Anterior cingulate cortex (tissue), 58 donors: ENCODE results near the gene DEFB123.
"Not testable (repeated sequence)": the region's sequence is repeated elsewhere in the genome, so short reads cannot be mapped to it uniquely, and the experiment has no call there.

Experiments used
- DNase-seq, 58 donors: peaks; one replicate each; lab custom pipeline; 2025; lab: John Stamatoyannopoulos, UW

The DEFB123 gene, protein sequence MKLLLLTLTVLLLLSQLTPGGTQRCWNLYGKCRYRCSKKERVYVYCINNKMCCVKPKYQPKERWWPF

DNA sequence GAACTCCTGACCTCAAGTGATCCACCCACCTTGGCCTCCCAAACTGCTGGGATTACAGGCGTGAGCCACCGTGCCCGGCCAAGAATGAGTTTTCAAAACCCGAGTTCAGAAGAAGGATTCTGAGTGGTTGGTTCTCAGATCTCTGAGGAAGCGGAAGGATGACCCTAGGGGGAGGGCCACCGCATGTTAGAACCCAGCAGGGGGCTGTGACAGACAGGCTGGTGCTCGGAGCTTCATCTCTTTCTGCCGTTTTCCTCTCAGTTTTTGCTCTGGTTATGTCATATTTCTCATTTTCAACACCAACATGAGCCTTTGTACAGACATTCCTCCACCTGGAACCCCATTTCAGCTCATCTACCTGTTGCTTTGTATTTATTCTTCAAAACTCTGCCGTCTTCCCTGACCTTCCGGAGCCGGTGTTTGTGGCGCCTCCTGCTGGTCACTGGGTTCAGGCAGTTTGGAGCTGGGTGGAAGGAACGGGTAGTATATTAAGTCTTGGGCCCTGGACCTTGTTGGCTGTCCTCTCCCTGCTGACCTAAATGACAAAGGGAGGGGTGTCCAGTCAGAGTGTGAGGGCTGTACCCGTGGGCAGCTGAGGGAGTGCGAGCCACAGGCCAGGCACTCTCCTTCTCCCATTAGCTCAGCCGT, at the start of gene DEFB123:
DEFB123 (plus strand) TSS at position 621 of the 648 bp plus-strand sequence. CDS start 67 bp downstream, outside the sequence.
- no peak for DNase-seq

DNA sequence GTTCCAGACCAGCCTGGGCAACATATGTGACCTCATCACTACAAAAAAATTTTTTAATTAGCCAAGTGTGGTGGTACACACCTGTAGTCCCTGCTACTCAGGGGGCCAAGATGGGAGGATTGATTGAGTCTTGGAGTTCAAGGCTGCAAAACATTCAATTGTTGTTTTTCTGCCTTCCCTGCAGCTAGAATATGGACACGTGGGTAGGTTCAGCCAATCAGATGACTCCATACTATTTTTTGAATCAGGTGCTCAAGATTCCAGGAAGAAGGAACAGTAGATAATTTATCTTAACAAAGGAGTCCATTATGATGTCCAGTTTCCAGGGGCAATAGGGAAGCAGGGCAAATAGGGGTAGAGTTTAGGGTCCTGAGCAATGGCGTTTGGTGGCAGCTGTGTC, 47.6 kb upstream of the DEFB123 start:
- no peak for DNase-seq

DNA sequence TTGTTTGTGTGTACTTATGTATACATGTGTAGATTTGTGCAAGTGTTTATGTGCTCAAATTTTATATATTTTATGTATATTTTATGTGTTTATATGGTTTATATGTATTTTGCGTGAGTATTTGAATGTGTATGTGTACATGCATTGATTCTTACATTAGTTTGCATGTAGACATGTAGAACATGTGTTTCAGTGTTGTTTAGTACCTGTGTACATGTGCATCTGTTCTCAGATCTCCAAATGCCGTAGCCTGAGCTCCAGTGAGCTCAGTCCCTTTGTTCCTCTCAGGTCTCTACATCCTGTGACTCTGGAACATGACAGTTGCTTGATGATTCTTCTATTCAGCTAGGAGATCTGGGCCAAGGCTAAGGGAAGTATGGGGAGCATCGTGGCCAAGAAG, 45.5 kb upstream of the DEFB123 start:
- DNase-seq = no peak

DNA sequence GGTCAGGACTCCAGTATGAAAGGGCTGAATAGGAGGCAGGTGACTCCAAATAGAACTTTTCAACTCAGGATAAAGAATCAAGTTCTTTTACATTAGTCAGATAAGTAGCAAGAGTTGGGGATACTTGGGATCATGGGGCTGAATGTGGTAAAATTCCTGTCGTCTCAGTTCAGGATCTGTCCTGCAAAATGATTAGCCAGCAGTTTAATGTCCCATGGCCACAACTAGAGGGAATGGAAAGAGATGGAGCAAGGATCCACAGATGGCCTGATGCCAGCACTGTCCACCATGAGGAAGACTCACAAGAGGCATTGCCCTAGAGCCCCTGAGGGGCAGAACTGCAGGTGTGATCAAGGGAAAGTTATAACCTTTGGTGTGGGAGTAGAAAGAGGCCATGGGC, 36.5 kb upstream of the DEFB123 start:
- DNase-seq = no peak

DNA sequence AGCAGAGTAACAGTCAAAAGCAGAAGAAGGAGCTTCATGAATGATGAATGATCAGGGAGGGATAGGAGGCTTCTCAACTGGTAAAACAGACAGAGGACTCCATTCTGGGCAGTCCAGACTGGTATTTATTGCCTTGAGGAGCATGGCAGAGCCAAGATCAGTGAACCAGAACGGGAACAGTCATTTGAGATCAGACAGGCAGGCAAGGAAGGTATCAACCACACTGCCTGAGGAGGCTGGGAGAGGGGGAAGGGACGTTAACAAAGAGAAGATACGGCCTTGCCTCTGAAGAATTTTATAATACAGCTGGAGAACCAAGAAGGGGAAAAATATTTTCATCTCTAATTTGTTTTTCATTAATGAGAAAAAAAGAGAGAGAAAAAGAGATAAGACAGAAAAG, 34.3 kb upstream of the DEFB123 start, which contains the start of gene DEFB121:
DEFB121 (minus strand) TSS at position 101 of the 400 bp plus-strand sequence; CDS start at position 38, 63 bp downstream.
- no peak for DNase-seq

DNA sequence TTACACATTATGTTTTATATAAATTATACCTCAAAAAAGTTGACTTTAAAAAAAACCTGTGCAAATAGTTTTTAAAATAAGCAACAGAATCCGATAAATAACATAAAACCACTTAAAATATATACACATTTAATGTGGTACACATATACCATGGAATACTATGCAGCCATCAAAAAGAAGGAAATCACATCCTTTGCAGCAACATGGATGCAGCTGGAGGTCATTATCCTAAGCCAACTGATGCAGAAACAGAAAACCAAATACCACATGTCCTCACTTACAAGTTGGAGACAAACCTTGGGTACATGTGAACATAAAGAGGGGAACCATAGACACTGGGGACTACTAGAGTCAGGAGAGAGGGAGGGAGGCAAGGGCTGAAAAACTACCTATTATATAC, 30.4 kb upstream of the DEFB123 start:
- no peak for DNase-seq

DNA sequence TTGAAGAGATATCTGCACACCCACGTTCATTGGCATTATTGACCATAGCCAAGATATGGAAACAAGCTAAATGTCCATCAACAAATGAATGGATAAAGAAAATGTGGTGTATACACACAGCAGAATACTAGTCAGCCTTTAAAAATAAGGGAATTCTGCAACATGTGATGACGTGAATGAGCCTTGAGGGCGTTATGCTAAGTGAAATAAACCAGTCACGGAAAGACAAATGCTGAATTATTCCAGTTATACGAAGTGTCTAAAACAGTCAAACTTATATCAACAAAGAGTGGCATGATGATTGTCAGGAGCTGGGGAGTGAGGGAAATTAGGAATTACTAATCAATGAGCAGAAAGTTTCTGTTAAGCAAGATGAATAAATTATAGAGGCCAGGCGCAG, 26.1 kb upstream of the DEFB123 start:
- DNase-seq = no peak

DNA sequence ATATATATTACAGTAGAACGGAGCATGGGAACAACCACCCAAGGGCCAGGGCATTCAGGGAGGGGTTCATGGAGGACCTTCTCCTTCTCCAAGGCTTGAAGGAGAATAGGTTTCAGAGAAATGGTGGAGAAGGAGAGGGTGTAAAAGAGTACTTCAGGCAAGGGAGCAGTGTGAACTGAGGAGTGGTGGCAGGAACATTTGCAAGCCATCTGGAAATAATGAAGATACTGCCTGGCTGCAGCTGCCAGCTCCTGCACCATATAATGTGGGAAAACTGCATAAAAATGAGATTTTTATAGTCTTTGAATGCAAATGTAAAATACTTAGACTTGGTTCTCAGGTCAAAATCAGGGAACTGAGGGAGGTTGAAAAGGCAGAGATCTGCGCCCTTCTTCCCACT, 24.8 kb upstream of the DEFB123 start:
- no peak for DNase-seq

DNA sequence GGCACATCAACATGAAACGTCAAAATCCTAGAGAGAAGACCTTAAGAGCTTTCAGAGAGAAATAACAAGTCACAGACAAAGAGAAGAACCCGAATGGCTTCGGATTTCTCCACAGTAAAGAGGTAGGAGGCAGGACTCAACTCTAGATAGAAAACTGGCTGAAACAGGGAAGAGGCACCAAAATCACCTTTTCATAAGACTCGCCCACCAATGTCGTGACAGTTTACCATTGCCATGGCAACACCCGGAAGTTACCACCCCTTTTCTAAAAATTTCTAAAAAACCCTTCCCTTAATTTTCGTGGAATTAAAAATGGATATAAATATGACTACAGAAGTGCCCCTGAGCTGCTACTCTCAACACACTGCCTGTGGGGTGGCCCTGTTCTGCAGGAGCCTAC, 22.1 kb upstream of the DEFB123 start:
- DNase-seq = no peak

DNA sequence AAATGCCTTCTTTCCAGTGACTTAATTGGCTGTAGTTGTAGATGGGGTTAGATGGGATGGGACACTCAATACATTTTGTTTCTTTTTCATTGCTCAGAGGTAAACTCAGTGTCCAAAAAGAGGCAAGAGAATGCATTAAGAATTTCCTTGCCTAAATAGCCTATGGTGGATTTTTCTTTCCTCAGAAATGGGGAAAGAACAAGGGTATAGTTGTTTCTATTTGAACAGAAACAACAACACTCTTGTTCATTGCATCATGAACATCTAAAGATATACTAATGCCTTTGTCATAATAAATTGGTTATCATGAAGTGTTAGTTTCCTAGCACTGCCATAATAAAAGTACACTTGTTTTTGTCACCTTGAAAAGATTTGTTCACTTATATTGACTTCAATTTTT, 14.6 kb upstream of the DEFB123 start:
- DNase-seq = no peak

DNA sequence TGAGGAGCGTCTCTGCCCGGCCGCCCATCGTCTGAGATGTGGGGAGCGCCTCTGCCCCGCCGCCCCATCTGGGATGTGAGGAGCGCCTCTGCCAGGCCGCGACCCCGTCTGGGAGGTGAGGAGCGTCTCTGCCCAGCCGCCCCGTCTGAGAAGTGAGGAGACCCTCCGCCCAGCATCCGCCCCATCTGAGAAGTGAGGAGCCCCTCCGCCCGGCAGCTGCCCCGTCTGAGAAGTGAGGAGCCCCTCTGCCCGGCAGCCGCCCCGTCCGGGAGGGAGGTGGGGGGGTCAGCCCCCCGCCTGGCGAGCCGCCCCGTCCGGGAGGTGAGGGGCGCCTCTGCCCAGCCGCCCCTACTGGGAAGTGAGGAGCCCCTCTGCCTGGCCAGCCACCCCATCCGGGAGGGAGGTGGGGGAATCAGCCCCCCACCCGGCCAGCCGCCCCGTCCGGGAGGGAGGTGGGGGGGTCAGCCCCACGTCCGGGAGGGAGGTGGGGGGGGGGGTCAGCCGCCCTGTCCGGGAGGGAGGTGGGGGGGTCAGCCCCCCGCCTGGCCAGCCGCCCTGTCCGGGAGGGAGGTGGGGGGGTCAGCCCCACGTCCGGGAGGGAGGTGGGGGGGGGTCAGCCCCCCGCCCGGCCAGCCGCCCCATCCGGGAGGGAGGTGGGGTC, 13.4 kb upstream of the DEFB123 start:
- DNase-seq = not testable (repeated sequence)

DNA sequence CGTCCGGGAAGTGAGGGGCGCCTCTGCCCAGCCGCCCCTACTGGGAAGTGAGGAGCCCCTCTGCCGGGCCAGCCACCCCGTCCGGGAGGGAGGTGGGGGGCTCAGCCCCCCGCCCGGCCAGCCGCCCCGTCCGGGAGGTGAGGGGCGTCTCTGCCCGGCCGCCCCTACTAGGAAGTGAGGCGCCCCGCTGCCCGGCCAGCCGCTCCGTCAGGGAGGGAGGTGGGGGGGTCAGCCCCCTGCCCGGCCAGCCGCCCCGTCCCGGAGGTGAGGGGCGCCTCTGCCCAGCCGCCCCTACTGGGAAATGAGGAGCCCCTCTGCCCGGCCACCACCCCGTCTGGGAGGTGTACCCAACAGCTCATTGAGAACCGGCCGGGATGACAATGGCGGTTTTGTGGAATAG, 12.9 kb upstream of the DEFB123 start:
- not testable (repeated sequence) for DNase-seq

DNA sequence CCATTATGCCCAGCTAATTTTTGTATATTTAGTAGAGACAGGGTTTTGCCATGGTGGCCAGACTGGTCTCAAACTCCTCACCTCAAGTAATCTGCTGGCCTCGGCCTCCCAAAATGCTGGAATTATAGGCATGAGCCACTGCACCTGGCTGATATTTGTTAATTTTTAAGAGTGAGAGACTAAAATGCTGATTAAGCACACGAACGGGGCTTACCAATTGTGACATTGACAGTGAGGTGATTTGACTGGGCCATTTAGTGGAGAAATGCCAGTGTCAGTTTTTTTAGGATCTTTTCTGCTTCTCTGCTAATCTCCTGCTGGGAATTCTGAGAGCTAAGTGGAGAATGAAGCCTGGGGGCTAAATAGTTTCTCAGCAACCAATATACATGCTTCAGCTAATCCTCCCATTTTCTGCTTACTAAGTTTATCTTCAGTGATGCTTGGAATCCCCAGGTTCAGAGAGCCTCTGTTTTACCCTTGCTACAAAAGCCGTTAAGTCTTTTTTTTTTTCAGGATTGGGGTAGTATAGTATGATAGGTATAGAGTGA, 9.8 kb upstream of the DEFB123 start:
- DNase-seq = no peak

DNA sequence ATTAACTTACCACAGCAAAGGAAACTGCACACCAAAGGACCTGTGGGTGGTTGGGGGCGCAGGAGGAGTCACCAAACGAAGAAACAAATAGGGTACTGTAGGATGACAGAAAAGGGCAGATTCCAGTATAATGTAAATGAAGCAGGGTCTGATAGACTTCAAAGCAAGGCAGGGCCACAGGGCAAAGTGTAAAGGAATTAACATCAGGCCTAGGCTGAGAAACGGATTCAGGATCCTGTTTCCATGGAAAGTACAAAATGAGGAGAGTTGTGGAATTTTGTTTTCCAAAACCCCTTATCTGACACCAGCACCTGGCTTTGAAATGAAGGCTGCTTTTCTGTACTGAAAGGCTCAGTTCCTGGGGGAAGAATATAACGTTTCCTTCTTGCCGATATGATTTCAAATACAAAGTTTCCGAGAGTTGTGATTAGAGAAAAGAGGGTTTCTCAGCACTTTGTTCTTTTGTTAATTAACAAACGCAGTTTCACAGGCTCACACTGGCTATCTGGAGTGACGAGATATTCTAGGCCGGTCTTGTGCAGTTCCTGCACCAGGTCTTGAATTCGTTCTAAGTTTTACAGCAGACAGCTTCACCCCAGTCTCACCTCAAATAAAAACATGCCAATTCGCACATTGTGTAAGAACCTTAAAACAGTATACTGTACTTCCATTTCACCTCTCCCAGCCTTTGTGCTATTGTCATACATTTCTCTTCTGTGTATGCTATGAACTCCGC, 5.8 kb downstream of the DEFB123 start:
- no peak for DNase-seq

DNA sequence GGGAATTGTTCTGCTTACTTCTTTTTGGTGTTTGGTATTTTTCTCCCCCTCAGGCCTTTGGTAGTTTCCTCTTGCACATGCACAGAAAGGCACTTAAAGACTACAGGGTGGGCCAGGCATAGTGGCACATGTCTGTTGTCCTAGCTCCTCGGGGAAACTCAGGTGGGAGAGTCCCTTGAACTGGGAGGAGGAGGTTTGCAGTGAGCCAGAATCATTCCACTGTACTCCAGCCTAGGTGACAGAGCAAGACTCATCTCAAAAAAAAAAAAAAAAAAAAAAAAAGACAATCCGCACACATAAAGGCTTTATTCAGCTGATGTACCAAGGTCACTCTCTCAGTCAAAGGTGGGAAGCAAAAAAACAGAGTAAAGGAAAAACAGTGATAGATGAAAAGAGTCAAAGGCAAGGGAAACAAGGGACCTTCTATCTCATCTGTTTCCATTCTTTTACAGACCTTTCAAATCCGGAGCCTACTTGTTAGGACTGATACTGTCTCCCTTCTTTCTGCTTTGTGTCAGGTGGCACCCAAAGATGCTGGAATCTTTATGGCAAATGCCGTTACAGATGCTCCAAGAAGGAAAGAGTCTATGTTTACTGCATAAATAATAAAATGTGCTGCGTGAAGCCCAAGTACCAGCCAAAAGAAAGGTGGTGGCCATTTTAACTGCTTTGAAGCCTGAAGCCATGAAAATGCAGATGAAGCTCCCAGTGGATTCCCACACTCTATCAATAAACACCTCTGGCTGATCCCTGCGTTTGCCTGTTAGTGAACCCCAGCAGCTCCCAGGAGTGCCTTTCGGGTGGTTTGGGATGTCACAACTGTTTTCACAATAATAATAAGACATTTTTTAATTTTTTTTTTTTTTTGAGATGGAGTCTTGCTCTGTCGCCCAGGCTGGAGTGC, 9.3 kb downstream of the DEFB123 start:
- no peak for DNase-seq

DNA sequence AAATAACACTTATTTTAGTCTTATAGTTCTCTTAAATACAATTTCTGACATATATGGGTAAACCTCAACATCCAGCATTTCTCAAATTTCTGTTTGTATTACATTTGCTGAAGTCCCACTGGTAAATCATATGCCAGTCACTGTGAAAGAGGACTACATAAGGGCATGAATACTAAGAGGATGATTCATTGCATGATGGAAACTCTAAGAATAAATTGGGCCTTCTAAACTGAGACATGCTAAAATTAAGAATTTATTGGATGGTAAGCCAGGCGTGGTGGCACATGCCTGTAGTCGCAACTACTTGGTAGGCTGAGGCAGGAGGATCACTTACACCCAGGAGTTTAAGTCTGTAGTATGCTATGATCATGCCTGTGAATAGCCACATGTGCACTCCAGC, 12.1 kb downstream of the DEFB123 start:
- DNase-seq = no peak

DNA sequence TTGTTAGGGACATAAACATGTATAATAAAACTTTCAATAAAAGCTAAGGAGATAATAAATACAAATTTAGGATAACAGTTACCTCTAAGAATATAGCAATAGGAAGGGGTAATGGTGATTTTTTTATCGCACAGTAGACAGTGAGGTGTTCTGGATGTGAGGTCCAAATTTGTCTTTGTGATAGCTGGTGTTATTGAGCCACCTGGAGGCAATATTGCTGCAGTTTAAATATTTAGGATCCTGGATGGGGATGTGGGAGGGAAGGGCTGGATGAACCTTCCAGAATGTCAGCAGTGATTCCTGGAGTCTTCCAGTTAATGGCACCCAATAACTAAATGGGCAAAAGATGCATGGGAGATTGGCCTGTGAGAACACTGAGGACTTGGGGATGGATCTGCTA, 13.9 kb downstream of the DEFB123 start:
- DNase-seq = no peak

DNA sequence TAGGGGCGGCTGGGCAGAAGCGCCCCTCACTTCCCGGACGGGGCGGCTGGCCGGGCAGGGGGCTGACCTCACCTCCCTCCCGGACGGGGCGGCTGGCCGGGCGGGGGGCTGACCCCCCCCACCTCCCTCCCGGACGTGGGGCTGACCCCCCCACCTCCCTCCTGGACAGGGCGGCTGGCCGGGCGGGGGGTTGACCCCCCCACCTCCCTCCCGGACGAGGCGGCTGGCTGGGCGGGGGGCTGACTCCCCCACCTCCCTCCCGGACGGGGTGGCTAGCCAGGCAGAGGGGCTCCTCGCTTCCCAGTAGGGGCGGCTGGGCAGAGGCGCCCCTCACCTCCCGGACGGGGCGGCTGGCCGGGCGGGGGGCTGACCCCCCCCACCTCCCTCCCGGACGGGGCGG, 30.5 kb downstream of the DEFB123 start:
- DNase-seq = not testable (repeated sequence)

DNA sequence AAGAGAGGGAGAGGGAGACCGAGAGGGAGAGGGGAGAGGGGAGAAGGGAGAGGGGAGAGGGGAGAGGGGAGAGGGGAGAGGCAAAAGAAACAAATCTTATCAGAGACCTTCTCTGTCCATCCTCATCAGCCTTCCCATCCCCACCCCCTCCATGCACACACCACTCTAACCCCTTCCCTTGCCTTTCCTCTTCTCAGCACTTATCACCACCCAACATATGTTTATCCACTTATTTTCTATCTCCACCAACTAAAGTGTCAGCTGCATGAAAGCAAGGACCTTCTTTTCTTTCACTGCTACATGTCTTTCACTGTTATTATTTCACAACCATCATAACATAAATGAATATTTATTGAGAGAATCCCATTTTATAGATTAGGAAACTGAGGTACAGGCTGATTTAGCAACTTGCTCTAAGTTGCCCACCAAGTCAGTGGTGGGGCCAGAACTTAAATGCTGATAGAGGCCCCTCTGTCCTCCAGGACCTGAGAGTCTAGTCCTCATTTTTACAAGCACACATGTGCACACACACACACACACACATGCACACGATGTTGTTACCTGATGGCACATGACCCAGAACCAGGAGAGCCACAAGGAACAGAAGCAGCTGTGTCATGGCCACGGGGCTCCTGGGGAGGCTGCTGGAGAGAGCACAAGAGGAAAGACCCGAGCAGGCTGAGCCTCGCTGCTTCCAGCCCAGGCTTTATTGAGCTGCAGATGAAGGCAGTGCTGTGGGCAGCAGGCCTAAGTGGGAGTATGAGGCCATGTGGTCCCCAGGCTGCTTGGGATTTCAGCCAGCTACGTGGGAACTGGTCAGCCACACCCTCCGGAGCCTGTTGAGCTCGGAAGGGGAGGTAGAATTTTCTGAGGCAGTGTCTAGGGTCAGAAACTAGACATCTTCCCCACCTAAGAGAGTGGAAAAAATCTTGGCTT, 32.2 kb downstream of the DEFB123 start:
- no peak for DNase-seq
